ENCODE results near the gene IQSEC1.

The IQSEC1 gene

GRCh38 chr3:13013994-13014754 is 59.1 kb downstream of the IQSEC1 start:
- FAIRE-seq = no peak

GRCh38 chr3:13013566-13013965 is 59.7 kb downstream of the IQSEC1 start:
- no peak for FAIRE-seq

GRCh38 chr3:13013151-13013561 is 60.1 kb downstream of the IQSEC1 start:
- FAIRE-seq = no peak

GRCh38 chr3:13012221-13012691 is 61.0 kb downstream of the IQSEC1 start:
- FAIRE-seq = no peak

- FAIRE-seq = no peak
These were observed 61.5 kb downstream of the IQSEC1 start for GRCh38 chr3:13011573-13012220.

- FAIRE-seq = no peak
These were observed 62.3 kb downstream of the IQSEC1 start for GRCh38 chr3:13010780-13011572.

- no peak for FAIRE-seq
These were observed 63.3 kb downstream of the IQSEC1 start for GRCh38 chr3:13009946-13010315.

- no peak for FAIRE-seq
These were observed 63.9 kb downstream of the IQSEC1 start for GRCh38 chr3:13009132-13009945.

- FAIRE-seq = no peak
These were observed 64.9 kb downstream of the IQSEC1 start for GRCh38 chr3:13008155-13008995.

- FAIRE-seq = no peak
These were observed 65.8 kb downstream of the IQSEC1 start for GRCh38 chr3:13007251-13007941.

- FAIRE-seq = no peak
These were observed 66.8 kb downstream of the IQSEC1 start for GRCh38 chr3:13006216-13006990.

GRCh38 chr3:13005301-13005700 is 67.9 kb downstream of the IQSEC1 start:
- no peak for FAIRE-seq

GRCh38 chr3:13004376-13004775 is 68.9 kb downstream of the IQSEC1 start:
- no peak for FAIRE-seq

- FAIRE-seq = no peak
These were observed 69.6 kb downstream of the IQSEC1 start for GRCh38 chr3:13003608-13004007.

- no peak for FAIRE-seq
These were observed 70.7 kb downstream of the IQSEC1 start for GRCh38 chr3:13002398-13003124.

- no peak for FAIRE-seq
These were observed 73.8 kb downstream of the IQSEC1 start for GRCh38 chr3:12999147-13000140.

GRCh38 chr3:12998648-12999047 is 74.6 kb downstream of the IQSEC1 start:
- no peak for FAIRE-seq

- no peak for FAIRE-seq
These were observed 75.8 kb downstream of the IQSEC1 start for GRCh38 chr3:12997387-12997786.

All from TTC549 (cell line).